HepG2 (cell line): ENCODE results near the gene BCAP29. TPM values are rescaled to one million over a fixed set of nuclear protein-coding genes. Genes with fewer than 3 reads are reported as not detected.
A peak's percentile ranks its signal among the peaks of the same experiment; 100 is the strongest.

Experiments
- AHDC1 ChIP-seq: sonication (generic); formaldehyde crosslinking; IDR thresholded peaks from 2 replicates; pipeline ENCODE4 v1.5.1; 2020; ENCODE audit warnings: mild to moderate bottlenecking, missing genetic modification reagents, borderline replicate concordance
- FIP1L1 ChIP-seq: fragments of 200-400 bp; formaldehyde crosslinking; IDR thresholded peaks from 2 replicates; pipeline ENCODE4 v1.6.1; 2018; ENCODE audit warnings: low read depth, mild to moderate bottlenecking, low read length, moderate library complexity, borderline replicate concordance; ENCODE audit not compliant: insufficient read depth
- KLF13 ChIP-seq: sonication (generic); formaldehyde crosslinking; IDR thresholded peaks from 2 replicates; pipeline ENCODE4 v1.4.0; 2020; ENCODE audit warnings: mild to moderate bottlenecking, missing genetic modification reagents
- THAP9 ChIP-seq: sonication (generic); formaldehyde crosslinking; IDR thresholded peaks from 2 replicates; pipeline ENCODE4; 2020; ENCODE audit warnings: missing genetic modification reagents, mild to moderate bottlenecking, borderline replicate concordance
- WIZ ChIP-seq: sonication (generic); formaldehyde crosslinking; IDR thresholded peaks from 2 replicates; pipeline ENCODE4 v1.5.1; 2020; ENCODE audit warnings: mild to moderate bottlenecking, missing genetic modification reagents
- ZBTB34 ChIP-seq: sonication (generic); formaldehyde crosslinking; IDR thresholded peaks from 2 replicates; pipeline ENCODE4 v1.8.0; 2022; ENCODE audit warnings: mild to moderate bottlenecking, missing genetic modification reagents
- ZHX1 ChIP-seq: sonication (generic); formaldehyde crosslinking; IDR thresholded peaks from 2 replicates; pipeline ENCODE4 v1.8.1; 2022; ENCODE audit warnings: low read depth, mild to moderate bottlenecking, missing genetic modification reagents
- ZNF512B ChIP-seq: sonication (generic); formaldehyde crosslinking; IDR thresholded peaks from 2 replicates; pipeline ENCODE4 v1.5.1; 2020; ENCODE audit warnings: missing genetic modification reagents, mild to moderate bottlenecking, borderline replicate concordance
- ZNF672 ChIP-seq: sonication (generic); formaldehyde crosslinking; IDR thresholded peaks from 2 replicates; pipeline ENCODE4 v1.8.1; 2022; ENCODE audit warnings: missing genetic modification reagents
- ZNF850 ChIP-seq: sonication (generic); formaldehyde crosslinking; conservative IDR thresholded peaks from 2 replicates; pipeline ENCODE4 v1.9.0; 2021; ENCODE audit warnings: mild to moderate bottlenecking, missing genetic modification reagents
- polyA plus RNA-seq, 8 experiments: library from polyadenylated mRNA; depleted of rRNA in 3 of 8; stranded (reverse) in 7 of 8; unstranded in 1 of 8; fragments of >200 nt; fragmentation: Illumina TruSeq in 4 of 8; extraction: Trizol in 4 of 8; gene quantifications; 2 replicates each; pipeline versions ENCODE4 v1.2.1 to v1.2.3, GENCODE V29; 2011 to 2016; ENCODE audit warnings: low read depth in 4 of 8, missing spikeins in 1 of 8, mixed read lengths in 1 of 8; ENCODE audit not compliant: insufficient read depth in 1 of 8
- total RNA-seq, 5 experiments: library from RNA; depleted of rRNA; stranded (reverse); fragments of >200 nt; fragmentation: Illumina TruSeq; extraction: Trizol; gene quantifications; 2 replicates each; pipeline ENCODE4 v1.2.3, GENCODE V29; 2016; ENCODE audit warnings: low read depth in 1 of 5

The BCAP29 gene
- total and polyA plus RNA-seq, 2 of the 13 experiments (the other 11 are each of a cell fraction or from before 2014, with no cell fraction given) = 15.3 to 35.6 TPM

GRCh38 chr7:107563775-107564552, 16.1 kb upstream of the BCAP29 start, which contains the start of the genes COG5 and DUS4L (continued):
- TF ChIP-seq ZNF512B (CRISPR knock-in tag) (peak; percentile 23; the same call in 1 of the 2 replicates), ZNF672 (CRISPR knock-in tag) (0 out of 2 replicates have a peak, but pooled peaks have one; percentile 33), ZHX1 (CRISPR knock-in tag) (peak; percentile 64), FIP1L1 (no peak), ZNF850 (CRISPR knock-in tag) (0 out of 2 replicates have a peak, but pooled peaks have one; percentile 71), KLF13 (peak; percentile 42; the same call in 1 of the 2 replicates), ZBTB34 (CRISPR knock-in tag) (no peak; the same call in 1 of the 2 replicates), THAP9 (CRISPR knock-in tag) (peak; percentile 90; the same call in 1 of the 2 replicates), AHDC1 (no peak; the same call in 1 of the 2 replicates), WIZ (no peak)
